ENCODE data around the gene FLNA. TPM values are rescaled to one million over a fixed set of nuclear protein-coding genes. Genes with fewer than 3 reads are reported as not detected.

FLNA gene
- total RNA-seq, 1 donor from 2014 or later: 1,252 TPM

GRCh38 chrX:154383359-154384283, 9.2 kb upstream of the FLNA start:
- DNase-seq (no peak), ATAC-seq (no peak)
- Histone ChIP-seq H3K9me3 (no peaks in the 10 kb centered on the region), H3K4me1 (no peaks in the 10 kb centered on the region), H3K36me3 (no peaks in the 10 kb centered on the region), H3K27ac (no peak overlapping the region), H3K4me3 (no peak overlapping the region), H3K27me3 (no peaks in the 10 kb centered on the region)
- intact Hi-C loops (cut with DNase I): no loop called here
- TF ChIP-seq CTCF (IDR thresholded peaks at IDR 0.05): no peak

DNA sequence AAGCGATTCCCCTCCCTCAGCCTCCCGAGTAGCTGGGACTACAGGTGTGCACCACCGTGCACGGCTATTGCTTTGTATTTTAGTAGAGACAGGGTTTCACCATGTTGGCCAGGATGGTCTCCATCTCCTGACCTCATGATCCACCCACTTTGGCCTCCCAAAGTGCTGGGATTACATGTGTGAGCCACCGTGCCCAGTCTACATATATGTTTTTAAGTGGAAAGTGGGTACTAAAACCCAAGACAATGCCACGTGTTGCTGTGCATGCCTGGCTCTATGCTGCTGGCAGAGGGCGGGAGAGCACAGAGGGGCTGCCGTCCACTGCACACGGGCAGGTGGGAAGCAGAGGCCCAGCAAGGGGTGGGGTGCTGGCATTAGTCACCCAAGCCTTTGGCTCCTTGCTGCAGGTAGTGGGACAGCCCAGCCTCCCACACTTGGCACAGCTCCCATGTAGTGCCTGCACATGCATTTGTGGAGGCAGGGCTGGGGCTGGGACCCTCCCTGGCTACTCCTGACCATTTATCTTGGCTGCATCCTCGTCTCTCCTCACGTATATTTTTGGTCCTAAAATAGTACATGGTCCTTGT, 8.1 kb upstream of the FLNA start:
- Histone ChIP-seq H3K36me3 (no peaks in the 10 kb centered on the region), H3K9me3 (no peaks in the 10 kb centered on the region), H3K27ac (no peak overlapping the region), H3K27me3 (no peaks in the 10 kb centered on the region), H3K4me3 (no peak overlapping the region), H3K4me1 (no peaks in the 10 kb centered on the region)
- ATAC-seq (no peak), DNase-seq (no peak)
- intact Hi-C loops (cut with DNase I): no loop called here
- TF ChIP-seq CTCF (IDR thresholded peaks at IDR 0.05): no peak

GRCh38 chrX:154381271-154381670, 6.8 kb upstream of the FLNA start:
- TF ChIP-seq CTCF (IDR thresholded peaks at IDR 0.05): no peak
- Histone ChIP-seq H3K4me1 (no peaks in the 10 kb centered on the region), H3K36me3 (no peaks in the 10 kb centered on the region), H3K9me3 (no peaks in the 10 kb centered on the region), H3K27me3 (no peaks in the 10 kb centered on the region), H3K27ac (no peak overlapping the region), H3K4me3 (no peak overlapping the region)
- intact Hi-C loops (cut with DNase I): no loop called here
- ATAC-seq: no peak
- DNase-seq: no peak

DNA sequence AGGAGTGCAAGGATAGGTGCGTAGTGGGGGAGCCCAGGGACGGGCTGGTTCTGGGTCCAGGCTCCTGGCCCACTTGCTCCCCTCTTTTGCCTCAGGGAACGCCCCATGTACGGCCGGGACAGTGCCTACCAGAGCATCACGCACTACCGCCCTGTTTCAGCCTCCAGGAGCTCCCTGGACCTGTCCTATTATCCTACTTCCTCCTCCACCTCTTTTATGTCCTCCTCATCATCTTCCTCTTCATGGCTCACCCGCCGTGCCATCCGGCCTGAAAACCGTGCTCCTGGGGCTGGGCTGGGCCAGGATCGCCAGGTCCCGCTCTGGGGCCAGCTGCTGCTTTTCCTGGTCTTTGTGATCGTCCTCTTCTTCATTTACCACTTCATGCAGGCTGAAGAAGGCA, 6.4 kb upstream of the FLNA start:
- no peaks in the 10 kb centered on the region for H3K36me3 ChIP-seq
- peak overlapping the region; percentile 70 for H3K4me3 ChIP-seq
- DNase-seq (no peak), ATAC-seq (no peak)
- no peaks in the 10 kb centered on the region for H3K4me1 ChIP-seq
- H3K9me3 ChIP-seq: no peaks in the 10 kb centered on the region
- H3K27ac ChIP-seq: no peak overlapping the region
- H3K27me3 ChIP-seq: no peaks in the 10 kb centered on the region
- intact Hi-C loops (cut with DNase I): no loop called here
- TF ChIP-seq CTCF (IDR thresholded peaks at IDR 0.05): no peak

DNA sequence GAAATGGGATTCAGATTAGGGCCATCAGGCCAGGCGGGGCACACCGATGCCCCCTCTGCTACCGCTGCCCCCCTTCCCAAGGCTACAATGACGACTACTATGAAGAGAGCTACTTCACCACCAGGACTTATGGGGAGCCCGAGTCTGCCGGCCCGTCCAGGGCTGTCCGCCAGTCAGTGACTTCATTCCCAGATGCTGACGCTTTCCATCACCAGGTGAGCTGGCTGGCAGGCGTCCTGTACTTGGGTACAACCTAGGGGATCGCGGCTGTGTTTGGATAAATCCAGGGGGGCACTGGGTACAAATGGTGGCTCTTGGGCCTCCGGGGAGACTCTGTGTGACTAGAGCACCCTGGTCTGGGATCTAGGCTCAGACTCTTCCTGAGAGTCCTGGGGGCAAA, 5.7 kb upstream of the FLNA start:
- H3K36me3 ChIP-seq: no peaks in the 10 kb centered on the region
- no peak for TF ChIP-seq CTCF (IDR thresholded peaks at IDR 0.05)
- intact Hi-C loops (cut with DNase I): no loop called here
- peak overlapping the region; percentile 96 for H3K27ac ChIP-seq
- DNase-seq (peak; percentile 53), ATAC-seq (no peak)
- H3K27me3 ChIP-seq: no peaks in the 10 kb centered on the region
- no peaks in the 10 kb centered on the region for H3K9me3 ChIP-seq
- H3K4me3 ChIP-seq: peak overlapping the region; percentile 70
- no peaks in the 10 kb centered on the region for H3K4me1 ChIP-seq

Measured in upper lobe of right lung (tissue), 1 donor.